Activated CD4-positive, alpha-beta T cell treated with anti-CD3 and anti-CD28 coated beads for 24 hours (primary cell): ENCODE measurements around the gene FAM117A.
"Not testable (repeated sequence)": the region's sequence is repeated elsewhere in the genome, so short reads cannot be mapped to it uniquely, and the experiment has no call there.

Experiments used
- DNase-seq, 2 donors: peaks; one replicate each; pipeline ENCODE4 v3.0.0-alpha.2; 2020; ENCODE audit warnings: low read depth in 2 of 2

Gene FAM117A

DNA sequence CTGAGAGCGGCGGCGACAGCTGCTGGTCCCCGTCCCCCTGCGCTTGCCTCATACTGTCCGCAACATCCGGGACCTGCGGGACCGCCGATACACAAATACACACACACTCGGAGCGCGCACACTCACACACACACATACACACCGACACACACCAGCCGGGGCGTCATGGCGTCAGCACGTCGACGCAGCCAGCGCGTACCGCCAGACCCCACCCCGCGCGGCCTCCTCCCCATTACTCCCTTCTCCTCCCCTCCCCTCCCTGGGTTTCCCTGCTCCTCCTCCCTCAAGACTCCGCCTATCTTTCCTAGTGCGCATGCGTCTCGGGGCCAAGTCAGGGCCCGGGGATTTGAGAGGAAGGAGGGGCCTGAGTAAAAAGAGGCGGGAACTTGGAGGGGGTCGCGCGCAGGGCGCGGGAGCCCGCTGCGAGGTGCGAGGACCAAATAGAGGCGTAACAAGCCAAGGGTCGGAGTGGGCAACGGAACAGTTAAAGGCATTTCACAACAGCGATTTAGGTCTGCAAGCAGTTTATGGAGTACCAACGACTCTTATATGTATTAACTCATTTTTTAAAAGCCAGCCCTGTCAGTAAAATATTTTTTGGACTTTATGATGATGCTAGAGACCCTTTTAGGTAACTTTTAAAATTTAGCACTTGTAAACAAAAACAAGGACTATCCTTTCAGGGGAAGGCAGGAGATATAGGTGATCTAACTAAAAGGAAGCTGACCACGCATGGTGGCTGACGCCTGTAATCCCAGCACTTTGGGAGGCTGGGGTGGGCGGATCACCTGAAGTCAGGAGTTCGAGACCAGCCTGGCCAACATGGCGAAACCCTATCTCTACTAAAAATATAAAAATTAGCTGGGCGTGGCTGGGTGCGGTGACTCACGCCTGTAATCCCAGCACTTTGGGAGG lies 85.7 kb downstream of the FAM117A start, which contains the start of gene SPOP:
Gene SPOP (minus strand): TSS at position 165 of the 915 bp plus-strand sequence. CDS start 55,287 bp downstream, outside the sequence.
- peak; percentile 96 to 99 for DNase-seq

DNA sequence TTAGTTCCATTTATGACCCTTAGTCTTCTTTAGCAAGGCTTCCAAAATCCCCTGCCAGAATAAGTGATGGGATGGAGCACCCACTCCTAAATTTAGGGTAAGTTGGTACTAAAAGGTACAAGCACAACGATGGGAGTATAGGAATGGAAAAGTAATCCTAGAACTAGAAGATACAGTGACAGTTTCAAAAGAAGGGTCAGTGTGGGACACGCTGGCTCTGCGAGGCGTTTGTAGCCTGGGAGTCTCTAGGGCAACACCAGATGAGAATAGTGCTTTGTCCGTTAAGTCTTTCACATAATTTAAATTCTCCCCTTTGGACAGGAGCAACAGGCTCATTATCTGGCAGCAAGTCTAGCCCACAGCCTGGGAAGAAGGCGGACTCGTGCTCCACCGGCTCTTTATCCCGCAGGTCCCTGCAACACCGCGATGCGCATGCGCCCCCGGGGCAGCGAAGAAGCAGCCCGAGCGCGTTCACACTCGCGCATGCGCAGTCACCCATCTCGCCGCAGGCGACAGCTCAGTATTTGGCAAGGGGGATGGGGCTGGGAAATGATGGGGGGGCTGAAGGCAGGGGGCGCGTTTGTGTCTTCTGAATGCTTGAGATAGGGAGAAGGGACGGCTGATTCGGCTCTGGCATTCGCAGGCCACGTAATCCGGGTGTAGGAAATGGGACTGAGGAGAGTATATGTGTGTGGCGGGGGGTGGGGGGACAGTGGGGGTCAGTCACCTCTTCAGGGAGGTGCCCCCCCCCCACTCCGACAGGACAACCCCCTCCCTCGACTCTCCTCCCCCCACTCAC lies 86.6 kb downstream of the FAM117A start:
- DNase-seq, result peak; percentile 95 to 96

DNA sequence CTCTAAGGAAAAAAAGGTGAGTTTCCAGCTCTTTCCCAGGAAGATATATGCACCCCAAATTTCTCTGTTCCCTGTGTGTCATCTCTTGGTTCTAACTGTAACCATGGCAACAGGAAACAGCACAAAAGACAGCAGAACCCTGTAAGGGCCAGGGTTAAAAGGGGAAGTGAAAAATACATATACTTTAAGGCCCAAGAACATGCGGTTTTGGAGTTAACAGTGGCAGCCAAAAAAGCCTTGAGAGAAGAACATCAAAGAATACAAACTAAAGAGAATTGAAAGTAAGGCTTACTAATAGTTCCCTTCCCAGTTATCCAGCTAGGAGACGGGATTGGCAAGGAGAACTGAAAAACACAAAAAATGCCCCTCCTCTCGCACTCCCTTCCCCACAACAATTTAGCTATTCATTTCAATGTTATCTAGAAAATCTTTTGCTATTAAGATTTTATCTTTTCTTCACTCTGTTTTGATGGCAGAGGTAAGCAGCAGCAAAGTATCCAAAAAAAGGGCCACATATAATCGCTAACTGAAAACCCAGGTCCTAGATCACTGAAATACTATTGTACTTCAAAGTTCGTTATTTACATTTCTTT lies 87.6 kb downstream of the FAM117A start:
- DNase-seq, result no peak

DNA sequence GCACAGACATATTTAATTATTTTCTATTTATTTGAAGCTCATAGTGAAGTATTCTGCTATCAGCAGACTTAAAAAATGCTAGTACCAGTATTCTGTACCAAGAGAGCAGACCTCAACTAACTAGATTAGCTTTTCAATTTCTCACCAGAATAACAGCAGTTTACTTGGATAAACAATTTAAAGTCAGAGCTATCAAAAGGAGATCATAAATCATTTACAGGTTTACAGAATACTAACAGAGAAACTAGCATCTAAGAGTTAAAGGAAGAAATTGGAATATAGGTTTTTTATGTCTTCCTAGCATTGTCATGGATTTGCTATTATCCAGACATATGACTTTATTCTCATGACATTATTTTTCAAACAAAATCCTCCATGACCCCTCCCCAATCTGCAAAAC lies 89.4 kb downstream of the FAM117A start:
- DNase-seq, result no peak

DNA sequence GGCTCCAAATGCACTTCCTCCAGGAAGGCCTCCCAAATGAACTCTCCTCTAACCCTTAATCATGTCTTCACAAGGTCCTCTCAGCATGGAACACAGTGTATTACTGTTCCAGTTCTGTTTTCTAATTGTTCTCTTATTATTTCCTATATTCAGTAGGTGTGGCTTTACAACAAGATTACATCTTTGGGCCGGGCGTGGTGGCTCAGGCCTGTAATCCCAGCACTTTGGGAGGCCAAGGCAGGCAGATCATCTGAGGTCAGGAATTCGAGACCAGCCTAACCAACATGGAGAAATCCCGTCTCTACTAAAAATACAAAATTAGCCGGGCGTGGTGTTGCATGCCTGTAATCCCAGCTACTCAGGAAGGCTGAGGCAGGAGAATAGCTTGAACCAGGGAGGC lies 90.3 kb downstream of the FAM117A start:
- DNase-seq, result not testable (repeated sequence)

DNA sequence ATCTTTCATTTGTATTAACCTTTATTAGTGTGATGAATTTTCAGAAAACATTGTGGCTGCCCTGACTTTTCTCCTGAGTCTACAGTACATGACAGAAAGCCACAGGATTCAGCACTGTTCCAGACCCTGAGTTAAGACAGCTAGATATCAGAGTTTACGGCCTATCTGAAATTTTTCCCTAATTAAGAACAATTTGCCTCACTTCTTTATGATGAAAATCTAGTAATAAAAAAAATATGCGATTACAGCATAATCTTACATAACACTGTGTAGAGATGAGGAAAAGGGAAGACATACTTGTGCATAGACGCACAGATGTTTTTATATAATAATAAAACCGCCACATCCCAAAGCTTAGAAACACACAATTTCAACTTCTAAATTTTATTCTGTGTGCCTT lies 93.3 kb downstream of the FAM117A start:
- DNase-seq, result no peak

DNA sequence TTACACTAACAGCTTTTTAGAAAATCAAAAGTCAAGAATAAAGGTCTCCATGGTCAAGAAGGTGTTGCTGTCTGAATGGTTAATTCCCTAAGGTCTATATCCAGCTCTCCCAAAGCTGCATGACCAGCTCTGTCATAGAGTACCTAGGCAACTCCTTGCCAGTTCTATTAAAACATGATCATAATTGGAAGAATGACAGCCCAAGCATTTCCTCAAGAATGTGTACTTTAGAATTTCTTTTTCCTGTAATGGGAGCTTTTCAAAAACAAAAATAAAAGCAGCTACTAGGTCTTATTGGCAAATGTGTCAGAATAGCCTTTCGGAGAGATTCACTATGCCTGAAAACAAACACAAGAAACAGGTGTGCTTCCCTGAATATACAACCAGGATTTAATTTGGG lies 93.9 kb downstream of the FAM117A start:
- no peak for DNase-seq

DNA sequence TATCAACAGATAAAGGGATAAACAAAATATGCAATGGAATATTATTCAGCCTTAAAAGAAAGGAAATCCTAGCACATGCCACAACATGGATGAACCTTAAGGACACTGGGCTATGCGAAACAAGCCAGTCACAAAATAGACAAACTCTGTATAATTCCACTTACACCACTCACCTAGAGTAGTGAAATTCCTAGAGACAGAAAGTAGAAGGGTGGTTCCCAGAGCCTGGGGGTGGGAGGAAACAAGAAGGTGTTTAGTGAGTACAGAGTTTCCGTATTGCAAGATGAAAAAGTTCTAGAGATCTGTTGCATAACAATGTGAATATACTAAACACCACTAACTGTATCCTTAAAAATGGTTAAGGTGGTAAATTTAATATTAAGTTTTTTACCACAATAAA lies 96.1 kb downstream of the FAM117A start:
- no peak for DNase-seq

DNA sequence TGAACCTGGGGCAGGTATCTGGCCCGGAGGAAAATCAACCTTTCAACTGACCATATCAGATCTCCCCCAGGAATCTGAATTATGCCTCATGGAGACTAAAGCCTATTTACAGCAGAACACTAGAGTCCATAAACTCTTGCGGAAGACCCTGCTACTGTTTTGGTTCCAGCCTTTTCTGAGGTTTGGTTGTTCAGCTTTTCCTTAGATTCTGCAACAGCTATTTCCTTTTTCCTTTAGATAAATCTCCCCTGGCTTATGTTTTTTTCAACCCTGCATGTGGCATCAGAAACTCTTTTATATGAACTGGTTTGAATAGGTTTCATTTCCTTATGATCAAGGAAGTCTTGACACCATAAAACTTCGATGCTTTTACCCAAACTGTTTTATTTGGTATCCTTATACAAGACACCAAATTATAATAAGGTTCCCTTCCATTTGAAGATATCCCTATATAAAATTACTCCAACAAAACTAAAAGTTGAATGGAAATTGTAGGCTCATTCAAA lies 99.2 kb downstream of the FAM117A start:
- no peak for DNase-seq
